NCI-H1105 treated with DMSO at 0.1 percent for 48 hours (cell line): ENCODE measurements around the gene ITGA3.
A peak's percentile ranks its signal among the peaks of the same experiment; 100 is the strongest.

Experiments
- DNase-seq: peaks from one replicate; lab custom pipeline; 2025; lab: John Stamatoyannopoulos, UW

ITGA3 gene

DNA sequence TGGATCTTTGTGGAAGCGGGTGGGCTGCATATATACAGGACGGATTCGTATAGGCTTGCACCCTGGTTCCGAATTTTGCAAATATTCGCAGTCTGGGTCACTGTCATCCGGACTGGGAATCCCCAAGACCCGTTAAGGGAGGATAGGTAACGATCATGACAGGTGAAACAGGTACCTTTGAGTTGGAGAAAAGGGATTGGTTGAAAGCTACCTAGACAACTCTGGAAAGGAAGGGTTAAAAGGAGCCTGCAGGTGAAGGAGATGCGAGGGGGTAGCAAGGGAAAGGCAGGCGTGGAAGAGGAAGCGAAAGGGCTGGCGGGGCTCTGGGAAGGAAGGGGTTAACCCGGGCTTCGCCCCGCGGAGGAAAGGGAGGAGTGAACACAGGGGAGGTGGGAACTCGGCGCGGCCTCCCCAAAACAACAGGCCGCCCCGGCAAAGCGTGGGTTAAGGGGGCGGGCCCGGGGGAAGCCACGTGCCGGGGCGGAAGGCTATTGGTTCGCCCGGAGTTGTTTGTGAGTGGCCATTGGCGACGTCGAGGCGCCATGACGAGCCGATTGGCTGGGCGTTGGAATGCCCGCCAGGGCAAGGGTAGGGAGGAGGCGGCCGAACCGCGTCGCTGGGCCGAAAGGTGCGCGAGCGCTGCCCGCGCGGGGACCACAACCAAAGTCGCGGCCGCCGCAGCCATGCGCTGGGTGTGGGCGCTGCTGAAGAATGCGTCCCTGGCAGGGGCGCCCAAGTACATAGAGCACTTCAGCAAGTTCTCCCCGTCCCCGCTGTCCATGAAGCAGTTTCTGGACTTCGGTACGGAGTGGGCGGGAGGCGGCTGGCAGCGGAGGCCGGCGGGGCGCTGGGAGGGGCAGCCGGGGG lies 39.1 kb downstream of the ITGA3 start, which contains the start of gene PDK2:
Gene PDK2, plus strand, starts transcription at position 599 of the 867 bp plus-strand sequence. Its CDS starts 85 bp downstream, at position 684.
- peak; percentile 88 for DNase-seq

DNA sequence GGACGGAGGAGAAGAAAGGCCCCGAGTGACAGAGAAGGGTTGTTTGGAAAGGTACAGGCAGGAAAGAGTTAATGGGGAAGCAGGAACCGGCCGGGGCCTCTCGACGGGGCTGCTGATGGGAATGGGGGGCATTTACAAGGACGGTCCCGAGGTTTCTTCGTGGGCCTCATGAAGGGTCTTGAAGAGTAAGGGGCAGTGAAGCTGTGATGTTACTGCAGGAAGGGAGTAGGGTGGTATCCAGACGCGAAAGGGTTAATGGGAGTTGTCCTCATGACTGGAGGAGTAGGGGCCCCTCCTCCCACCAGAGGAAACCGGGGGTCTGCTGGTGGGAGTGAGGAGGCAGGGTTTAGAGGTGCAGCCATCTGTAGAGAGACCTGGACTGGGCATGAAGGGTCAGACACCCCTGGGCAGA lies 39.7 kb downstream of the ITGA3 start:
- DNase-seq, result no peak

DNA sequence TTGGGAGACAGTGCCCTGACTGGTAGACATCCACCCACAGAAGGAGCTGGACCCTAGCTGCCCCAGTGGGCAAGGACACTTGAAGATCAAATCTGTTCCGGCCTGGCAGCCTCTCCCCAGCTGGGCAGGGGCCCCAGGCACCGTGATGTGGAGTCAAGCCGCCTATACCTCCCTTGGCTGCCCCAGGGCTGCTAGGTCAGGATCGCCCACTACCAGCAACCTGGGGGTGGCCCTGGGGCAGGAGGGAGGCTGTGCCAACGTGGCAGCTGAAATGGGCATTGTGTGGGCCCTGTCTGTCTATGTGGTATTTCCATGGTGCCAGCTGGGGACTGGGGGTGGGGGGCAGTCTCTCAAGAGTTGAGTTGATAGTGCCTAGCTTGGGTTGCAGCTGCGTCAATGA lies 40.2 kb downstream of the ITGA3 start:
- no peak for DNase-seq

DNA sequence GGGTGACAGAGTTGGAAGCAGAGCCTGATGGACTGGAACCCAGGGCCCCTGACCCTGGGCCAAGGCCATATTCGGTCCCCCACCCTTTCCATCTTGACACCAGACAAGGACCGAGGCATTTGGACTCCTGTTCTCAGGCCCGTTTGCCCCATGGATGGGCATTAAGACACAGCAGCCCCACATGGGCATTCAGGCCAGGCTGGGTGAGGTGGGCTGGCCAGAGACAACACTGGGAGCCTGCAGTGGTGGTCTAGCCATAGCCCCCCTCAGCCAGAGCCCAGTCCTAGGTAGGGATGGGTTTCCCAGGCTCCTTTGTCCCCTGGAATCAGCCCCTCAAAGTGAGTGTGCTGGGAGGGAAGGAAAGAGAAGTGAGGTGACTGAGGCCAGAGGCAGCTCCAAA lies 40.8 kb downstream of the ITGA3 start:
- DNase-seq, result no peak

DNA sequence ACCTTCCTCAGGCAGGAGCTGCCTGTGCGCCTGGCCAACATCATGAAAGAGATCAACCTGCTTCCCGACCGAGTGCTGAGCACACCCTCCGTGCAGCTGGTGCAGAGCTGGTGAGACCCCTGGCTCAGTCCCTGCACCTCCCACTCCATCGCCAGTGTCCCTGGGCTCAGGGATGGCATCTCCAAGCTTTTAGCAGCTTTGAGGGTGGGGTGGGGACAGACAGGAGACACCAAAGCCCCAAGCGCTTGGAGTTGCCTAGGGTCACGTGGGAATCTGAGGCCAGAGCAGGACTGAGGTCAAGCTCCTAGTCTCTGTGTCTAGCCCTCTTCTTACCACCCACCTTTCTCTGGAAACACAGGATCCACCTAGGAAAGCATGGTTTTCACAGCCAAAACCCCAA lies 41.5 kb downstream of the ITGA3 start:
- no peak for DNase-seq

DNA sequence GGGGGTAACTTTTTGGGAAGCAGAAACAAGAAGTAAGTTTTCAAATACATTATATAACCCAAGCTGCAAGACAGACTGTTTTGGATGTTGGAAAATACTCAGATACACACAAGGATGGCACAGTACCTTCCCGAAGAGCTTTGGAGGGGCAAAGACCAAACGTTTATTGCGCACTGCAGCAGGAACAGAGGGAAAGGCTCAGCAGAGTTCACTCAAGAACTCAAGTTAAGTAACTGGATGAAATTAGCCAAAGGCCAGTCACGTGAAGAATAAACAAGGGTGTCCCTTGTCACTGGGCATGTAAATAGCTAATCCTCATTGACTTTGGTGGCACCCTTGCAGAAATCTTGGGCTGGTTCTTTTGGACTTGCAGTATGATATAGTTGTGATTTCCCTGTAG lies 42.0 kb downstream of the ITGA3 start:
- DNase-seq, result no peak

DNA sequence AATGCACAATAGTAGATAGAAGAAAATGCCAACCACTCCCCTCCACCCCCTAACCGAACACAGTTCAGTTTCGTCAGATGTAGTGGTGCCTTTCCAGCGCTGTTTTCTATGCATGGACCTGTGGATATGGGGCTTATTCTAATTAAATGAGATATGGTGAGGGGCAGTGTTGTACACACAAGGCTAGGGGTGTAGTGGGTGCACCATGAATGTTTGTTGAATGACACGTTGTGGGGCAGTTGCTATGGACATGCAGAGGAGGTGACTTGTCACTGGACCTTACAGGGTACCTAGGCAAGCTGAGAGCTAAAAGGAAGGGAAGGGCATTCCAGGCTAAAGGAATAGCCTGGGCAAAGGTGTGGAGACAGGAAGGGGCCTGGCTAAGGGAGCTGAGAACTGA lies 42.7 kb downstream of the ITGA3 start:
- DNase-seq, result no peak

DNA sequence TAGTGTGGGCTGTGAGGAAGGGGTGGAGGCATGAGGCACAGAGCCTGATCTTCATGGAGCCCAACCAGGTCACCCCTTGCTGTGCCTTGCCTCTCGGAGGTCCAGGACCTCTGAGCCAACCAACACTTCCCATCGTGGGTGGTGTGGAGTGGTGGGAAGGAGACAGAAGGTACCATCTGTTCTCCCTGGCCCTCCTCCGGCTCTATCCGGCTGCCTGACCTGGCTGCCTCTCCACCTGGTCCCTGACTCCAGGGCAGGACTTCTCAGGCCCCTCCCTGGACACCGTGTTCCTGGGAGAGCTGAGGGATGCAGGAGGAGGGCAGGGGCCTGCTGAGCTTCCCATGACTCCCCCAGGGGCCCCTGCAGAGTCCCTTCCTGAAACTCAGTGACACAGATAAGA lies 43.1 kb downstream of the ITGA3 start:
- no peak for DNase-seq

DNA sequence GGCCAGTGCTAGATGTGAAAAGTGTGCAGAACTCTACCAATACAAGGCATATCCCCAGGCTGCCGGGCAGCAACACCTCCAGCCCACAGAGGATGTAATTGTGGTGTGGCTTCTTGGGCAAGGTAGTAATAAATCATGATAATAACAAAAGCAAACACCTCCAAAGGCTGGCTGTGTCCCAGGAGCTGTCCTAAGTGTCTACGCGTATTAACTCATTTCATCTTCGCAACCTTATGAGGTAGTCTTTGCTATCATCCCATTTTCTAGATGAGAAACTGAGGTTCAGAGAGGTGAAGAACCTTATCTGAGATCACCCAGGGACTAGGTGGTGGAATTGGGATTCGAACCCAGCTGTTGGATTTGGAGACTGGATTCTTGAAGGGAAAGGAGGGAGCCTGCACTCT lies 44.6 kb downstream of the ITGA3 start:
- no peak for DNase-seq

DNA sequence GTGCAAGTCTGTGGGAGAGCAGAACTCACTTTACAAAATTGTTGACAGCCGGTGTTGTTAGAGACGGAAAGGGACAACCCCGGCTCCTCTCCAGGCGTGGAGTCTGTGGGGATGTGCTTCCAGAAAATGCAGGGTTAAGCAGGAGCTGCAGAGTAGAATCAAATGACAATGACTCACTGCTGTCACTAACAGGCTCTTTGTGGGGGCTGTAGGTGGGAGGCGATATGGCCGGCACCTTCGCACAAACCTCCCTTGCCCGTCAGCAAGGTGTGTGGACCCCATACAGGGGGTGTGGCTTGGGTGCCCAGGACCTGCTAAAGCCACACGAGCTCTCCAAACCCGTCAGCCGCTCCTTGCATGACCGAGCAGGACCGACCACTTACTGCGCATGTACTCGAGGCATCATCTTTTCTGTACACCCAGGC lies 45.0 kb downstream of the ITGA3 start:
- DNase-seq, result no peak

DNA sequence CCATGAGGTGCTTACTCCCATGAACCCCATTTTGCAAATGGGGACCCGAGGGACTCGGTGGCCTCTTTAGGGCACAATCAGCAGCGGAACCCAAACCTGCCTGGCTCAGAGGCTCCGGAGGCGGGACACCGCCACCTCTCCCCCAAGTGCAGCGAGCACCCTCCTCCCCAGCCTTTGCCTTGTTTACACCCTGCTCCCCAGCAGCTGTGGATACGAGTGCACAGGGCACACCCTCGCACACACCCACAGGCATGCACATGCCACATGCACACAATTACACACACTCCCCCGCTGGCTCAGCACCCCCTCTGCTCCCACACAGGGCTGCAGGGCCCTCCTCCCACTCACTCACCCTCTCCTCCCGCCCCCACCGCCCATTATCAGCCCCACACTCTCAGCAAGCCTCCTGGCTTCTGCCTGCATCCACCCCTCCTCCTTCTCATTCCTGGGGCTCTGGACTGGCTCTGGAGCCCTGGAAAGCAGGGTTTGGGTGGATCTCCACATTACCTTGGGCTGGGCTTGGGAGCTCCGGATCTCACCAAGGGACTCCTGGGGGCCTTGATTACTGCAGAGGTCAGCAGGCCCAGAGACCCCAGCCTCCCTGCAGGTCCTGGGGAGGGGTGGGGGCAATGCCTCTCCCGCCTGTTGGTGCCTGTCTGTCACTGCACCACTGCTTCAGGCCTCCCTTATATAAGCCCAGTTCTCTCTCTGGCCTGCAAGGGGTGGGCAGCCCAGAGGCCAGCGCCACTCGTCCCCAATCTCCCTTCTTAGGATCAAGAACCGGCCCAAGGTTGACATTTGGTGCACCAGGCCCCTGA lies 45.6 kb downstream of the ITGA3 start:
- no peak for DNase-seq

DNA sequence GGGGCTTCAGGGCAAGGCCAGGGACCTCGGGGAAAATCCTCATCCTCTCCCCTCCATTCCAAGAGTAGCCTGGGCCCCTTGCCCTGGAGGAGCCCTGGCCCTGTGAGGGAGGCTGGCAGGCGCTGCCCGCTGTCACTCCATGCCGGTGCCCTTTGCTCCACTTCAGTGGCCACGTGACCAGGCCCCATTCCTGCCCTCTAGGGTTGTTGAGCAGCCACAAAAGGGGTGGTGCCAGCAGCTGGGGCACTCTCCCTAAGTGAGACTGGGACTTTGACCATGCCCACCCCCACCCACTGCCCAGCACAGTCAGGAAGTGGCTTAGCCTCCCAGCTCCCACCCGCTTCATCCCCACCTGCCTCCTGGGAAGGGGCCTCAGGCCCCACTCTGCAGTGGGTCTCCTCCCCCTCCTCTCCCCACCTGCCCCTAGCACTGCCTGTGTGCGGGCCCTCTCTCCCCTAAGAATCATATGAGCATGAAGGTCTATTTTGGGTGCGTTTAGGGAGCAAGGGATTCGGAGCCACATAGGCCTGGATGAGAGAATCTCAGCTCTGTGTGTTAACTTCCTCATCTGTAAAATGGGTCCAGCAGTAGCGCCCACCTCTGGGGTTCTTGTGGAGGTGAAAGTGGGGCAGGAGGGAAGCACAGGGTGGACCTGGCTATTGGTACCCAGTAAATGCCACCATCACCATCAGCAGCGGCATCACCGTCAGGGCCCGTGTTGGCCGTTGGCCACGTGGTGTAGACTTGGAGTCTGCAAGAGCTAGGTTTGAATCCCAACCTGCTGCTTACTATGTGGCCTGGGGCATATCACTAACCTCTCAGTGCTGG lies 46.5 kb downstream of the ITGA3 start:
- DNase-seq, result no peak

DNA sequence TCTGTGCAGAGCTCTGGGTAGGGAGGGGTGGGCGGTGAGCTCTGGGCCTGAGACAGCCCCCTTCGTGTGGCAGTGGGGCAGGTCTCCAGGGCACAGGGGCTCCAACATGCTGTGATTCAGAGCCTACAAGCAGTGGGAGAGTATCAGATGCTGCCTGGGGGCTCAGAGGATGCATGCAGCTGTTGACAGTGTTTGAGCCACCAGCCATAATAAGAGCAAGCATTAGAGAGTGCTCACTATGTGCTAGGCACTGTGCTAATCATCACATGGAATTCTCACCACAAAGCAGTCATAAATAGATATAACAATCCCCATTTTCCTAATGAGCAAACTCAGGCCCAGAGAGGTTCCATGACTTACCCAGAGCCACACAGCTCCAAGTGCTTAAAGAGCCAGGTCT lies 47.3 kb downstream of the ITGA3 start:
- no peak for DNase-seq

DNA sequence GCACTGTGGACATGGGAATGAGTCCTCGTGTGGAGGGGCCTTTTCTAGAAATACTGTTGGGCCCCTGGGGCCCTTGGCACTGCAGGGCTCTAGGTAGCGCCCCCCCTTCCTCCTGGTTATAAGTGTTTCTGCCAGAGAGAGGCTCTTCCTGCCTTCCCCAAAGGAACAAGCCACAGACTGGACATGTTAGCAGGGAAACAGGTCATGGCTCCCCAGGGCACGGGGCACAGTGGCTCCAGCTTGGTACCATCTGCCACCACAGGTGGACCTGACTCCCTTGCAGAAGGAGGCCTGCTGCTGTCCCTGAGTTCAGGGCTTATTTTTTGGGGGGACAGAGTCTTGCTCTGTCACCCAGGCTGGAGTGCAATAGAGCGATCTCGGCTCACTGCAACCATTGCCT lies 48.0 kb downstream of the ITGA3 start:
- no peak for DNase-seq

DNA sequence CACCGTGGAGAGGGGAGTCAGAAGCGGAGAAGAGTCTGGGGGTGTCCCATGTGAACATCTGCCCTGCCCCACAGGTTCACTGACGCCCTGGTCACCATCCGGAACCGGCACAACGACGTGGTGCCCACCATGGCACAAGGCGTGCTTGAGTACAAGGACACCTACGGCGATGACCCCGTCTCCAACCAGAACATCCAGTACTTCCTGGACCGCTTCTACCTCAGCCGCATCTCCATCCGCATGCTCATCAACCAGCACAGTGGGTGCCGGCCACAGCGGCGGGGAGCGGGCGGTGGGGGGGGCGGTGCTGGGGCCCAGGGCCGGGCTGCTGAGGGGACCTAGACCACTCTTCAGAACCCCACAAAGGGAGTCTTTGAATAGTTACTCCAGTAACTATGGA lies 49.9 kb downstream of the ITGA3 start:
- no peak for DNase-seq

DNA sequence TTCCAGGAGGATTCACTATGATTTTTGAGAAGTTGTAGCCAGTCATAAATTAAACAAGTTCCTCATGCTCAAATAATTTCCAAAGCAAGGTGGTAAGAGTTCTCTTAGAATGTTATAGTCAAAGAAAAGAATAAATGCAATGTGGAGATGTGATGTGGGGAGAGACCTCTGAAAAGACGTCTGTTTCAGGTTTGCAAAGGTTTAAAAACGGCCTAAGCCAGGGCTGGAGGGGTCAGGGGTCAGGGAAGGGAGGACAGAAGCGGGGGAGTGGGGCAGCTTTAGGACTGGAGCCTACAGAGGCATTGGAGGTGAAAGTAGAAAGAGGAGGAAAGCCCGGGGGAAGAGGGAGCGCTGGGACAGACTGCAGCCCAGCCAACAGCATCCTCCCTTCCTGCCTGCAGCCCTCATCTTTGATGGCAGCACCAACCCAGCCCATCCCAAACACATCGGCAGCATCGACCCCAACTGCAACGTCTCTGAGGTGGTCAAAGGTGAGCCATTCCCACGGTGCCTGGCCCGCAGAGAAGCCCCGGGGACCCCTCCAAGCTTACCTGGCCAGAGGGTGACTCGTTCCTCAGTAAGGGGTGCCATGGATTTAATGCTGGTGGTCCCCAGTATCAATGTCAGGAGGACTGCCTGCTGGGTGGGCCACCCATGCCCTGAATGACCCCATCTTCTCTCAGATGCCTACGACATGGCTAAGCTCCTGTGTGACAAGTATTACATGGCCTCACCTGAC lies 50.7 kb downstream of the ITGA3 start:
- DNase-seq, result no peak

DNA sequence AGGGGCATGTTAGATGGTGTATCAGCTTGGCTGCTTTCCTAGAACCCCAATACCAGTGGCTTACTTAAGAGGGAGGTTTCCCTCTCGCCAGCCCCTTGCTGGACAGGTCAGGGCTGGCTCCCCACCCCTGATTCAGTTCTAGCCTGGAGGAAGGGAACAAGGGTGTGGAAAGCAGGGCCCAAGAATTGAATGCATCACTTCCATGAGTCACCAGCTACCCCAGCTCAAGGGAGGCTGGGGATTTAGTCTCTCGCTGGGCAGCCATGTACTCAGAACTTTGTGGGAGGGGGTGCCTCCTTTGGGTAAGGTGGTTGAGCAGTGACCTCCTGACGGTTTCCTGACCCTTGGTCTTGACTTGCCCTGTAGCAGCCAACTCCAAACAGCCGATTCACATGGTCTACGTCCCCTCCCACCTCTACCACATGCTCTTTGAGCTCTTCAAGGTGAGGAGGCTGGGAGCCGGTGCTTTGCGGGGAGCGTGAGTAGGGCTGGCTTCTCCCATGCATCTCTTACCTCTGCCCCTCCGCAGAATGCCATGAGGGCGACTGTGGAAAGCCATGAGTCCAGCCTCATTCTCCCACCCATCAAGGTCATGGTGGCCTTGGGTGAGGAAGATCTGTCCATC lies 52.0 kb downstream of the ITGA3 start:
- DNase-seq, result no peak

DNA sequence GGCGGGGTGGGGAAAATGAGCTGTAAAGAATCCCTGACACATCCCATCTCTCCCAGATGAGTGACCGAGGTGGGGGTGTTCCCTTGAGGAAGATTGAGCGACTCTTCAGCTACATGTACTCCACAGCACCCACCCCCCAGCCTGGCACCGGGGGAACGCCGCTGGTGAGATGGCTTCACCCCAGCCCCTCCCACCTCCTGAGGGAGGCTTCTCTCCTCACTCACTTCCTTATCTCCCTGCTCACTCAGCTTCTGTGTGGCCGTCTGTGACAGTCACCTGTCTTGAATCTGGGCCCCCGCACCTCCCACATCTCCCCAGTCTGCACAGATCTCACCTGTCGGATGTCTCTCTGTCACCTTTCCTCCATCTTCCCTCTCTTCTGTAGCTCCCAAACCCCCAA lies 52.6 kb downstream of the ITGA3 start:
- no peak for DNase-seq

DNA sequence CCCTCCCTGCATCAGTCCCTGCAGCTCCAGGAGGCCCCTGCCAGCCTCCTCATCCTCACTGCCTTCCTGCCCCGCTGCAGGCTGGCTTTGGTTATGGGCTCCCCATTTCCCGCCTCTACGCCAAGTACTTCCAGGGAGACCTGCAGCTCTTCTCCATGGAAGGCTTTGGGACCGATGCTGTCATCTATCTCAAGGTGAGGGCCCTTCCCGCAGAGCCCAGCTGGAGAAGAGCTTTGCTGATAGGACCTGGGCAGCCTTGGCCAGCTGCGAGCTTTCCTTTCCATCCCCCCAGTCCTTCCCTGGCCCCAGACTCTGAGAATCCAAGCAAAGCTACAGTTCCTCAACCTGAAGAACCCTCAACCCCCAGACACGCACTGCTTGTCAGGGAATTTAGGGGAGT lies 53.3 kb downstream of the ITGA3 start:
- no peak for DNase-seq

DNA sequence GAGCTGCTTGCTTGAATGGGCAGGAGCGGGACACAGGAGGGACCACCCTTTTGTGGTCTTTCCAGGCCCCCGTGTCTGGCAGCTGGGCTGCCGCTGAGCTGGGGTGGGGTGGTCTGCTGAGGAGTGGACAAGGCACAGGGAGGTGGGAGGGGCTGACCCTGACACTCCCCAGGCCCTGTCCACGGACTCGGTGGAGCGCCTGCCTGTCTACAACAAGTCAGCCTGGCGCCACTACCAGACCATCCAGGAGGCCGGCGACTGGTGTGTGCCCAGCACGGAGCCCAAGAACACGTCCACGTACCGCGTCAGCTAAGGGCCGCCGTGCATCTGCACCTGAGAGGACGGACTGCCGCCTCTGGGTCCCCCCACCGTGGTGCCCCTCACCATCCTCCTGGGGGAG lies 53.9 kb downstream of the ITGA3 start:
- no peak for DNase-seq
